Fibroblast of lung (primary cell): ENCODE measurements around the gene C1orf122.

ENCODE experiments used
- CTCF ChIP-seq, 2 donors: IDR thresholded peaks in 1 of 2; conservative IDR thresholded peaks in 1 of 2; 1 replicate in 1 of 2; 2 replicates in 1 of 2; pipeline ENCODE4 v1.5.1; 2011 to 2012; ENCODE audit warnings: low read length in 2 of 2, control low read depth in 1 of 2, inconsistent platforms in 1 of 2, low read depth in 1 of 2, mild to moderate bottlenecking in 1 of 2
- EZH2 ChIP-seq: IDR thresholded peaks from 2 replicates; pipeline ENCODE4 v1.5.1; 2012; ENCODE audit warnings: low read length, control low read depth, mild to moderate bottlenecking; ENCODE audit errors: missing control alignments

GRCh38 chr1:37762516-37762915, 45.1 kb upstream of the C1orf122 start:
- TF ChIP-seq CTCF (conservative IDR thresholded peaks at IDR 0.05 in 1 of 2, IDR thresholded peaks at IDR 0.05 in 1 of 2; ENCODE audit: low read depth in 1 of 2, low read length in 2 of 2): no peak
- no peak for TF ChIP-seq EZH2
